GM18505 (cell line): ENCODE data around the gene USP5.
A peak's percentile ranks its signal among the peaks of the same experiment; 100 is the strongest.
"Not testable (repeated sequence)": the region's sequence is repeated elsewhere in the genome, so short reads cannot be mapped to it uniquely, and the experiment has no call there.

Experiments
- ATAC-seq: cut with Tn5 transposase; IDR thresholded peaks from one replicate; pipeline ENCODE4 v1.9.1; 2021; ENCODE audit not compliant: unreplicated experiment
- POLR2A ChIP-seq: IDR thresholded peaks from 4 replicates; pipeline ENCODE4 v1.6.1; 2011; ENCODE audit warnings: borderline replicate concordance; ENCODE audit not compliant: insufficient read depth, insufficient read length; ENCODE audit errors: extremely low read depth

The USP5 gene

GRCh38 chr12:6883683-6884082 lies 31.7 kb downstream of the USP5 start:
- no peak for ATAC-seq
- no peak for TF ChIP-seq POLR2A

- no peak for TF ChIP-seq POLR2A
- ATAC-seq: no peak
Measured at GRCh38 chr12:6884539-6884938, 32.6 kb downstream of the USP5 start.

- ATAC-seq: not testable (repeated sequence)
Measured at GRCh38 chr12:6886206-6886999, 34.5 kb downstream of the USP5 start.

- TF ChIP-seq POLR2A: no peak
- no peak for ATAC-seq
Measured at GRCh38 chr12:6887460-6887859, 35.5 kb downstream of the USP5 start.

- no peak for TF ChIP-seq POLR2A
- no peak for ATAC-seq
Measured at GRCh38 chr12:6888360-6888759, 36.4 kb downstream of the USP5 start.

- ATAC-seq: not testable (repeated sequence)
Measured at GRCh38 chr12:6888794-6889193, 36.8 kb downstream of the USP5 start.

GRCh38 chr12:6889775-6890573 lies 38.0 kb downstream of the USP5 start:
- not testable (repeated sequence) for ATAC-seq

- peak; percentile 76 for TF ChIP-seq POLR2A
- peak; percentile 94 for ATAC-seq
Measured at GRCh38 chr12:6890789-6891645, 39.1 kb downstream of the USP5 start.

GRCh38 chr12:6891646-6892001 lies 39.7 kb downstream of the USP5 start:
- no peak for ATAC-seq
- TF ChIP-seq POLR2A: no peak

GRCh38 chr12:6892683-6893082 lies 40.7 kb downstream of the USP5 start:
- ATAC-seq: not testable (repeated sequence)

GRCh38 chr12:6894321-6894720 lies 42.4 kb downstream of the USP5 start:
- no peak for ATAC-seq
- TF ChIP-seq POLR2A: no peak

- ATAC-seq: no peak
- no peak for TF ChIP-seq POLR2A
Measured at GRCh38 chr12:6896846-6897435, 45.0 kb downstream of the USP5 start.

GRCh38 chr12:6899427-6899826 lies 47.5 kb downstream of the USP5 start:
- no peak for ATAC-seq
- no peak for TF ChIP-seq POLR2A
